Psoas muscle (tissue), 8 donors: ENCODE results near the gene PMEPA1. TPM values are rescaled to one million over a fixed set of nuclear protein-coding genes. Genes with fewer than 3 reads are reported as not detected.
A peak's percentile ranks its signal among the peaks of the same experiment; 100 is the strongest.

ENCODE experiments used
- ATAC-seq, 4 donors: fragments of 200-7000 bp; cut with Tn5 transposase; one replicate each; pipeline ENCODE4 v1.9.1; 2020; ENCODE audit warnings: moderate library complexity in 3 of 4, mild to moderate bottlenecking in 2 of 4
- DNase-seq, 2 donors: peaks; one replicate each; pipeline ENCODE4 v3.0.0-alpha.2; 2020
- H3K27ac ChIP-seq: fragments of 200-600 bp; one replicate; pipeline ENCODE4 v1.8.0; 2022
- H3K27me3 ChIP-seq, 3 donors: fragments of 200-600 bp in 1 of 3; one replicate each; pipeline versions ENCODE4 v1.6.1 to v1.8.0; 2013 to 2022; ENCODE audit warnings: low read length in 2 of 3, mild to moderate bottlenecking in 2 of 3, moderate library complexity in 1 of 3; ENCODE audit not compliant: insufficient read depth in 3 of 3
- H3K36me3 ChIP-seq, 2 donors: fragments of 200-600 bp in 1 of 2; one replicate each; pipeline versions ENCODE4 v1.6.1 to v1.8.0; 2013 to 2022; ENCODE audit warnings: low read depth in 1 of 2, mild to moderate bottlenecking in 1 of 2, moderate library complexity in 1 of 2; ENCODE audit not compliant: insufficient read depth in 1 of 2
- H3K4me1 ChIP-seq: fragments of 200-600 bp; one replicate; pipeline ENCODE4 v1.8.0; 2022
- H3K4me3 ChIP-seq: fragments of 200-600 bp; one replicate; pipeline ENCODE4 v1.8.0; 2022; ENCODE audit warnings: mild to moderate bottlenecking
- H3K9me3 ChIP-seq: fragments of 200-600 bp; one replicate; pipeline ENCODE4 v1.8.0; 2022
- CTCF ChIP-seq: fragments of 200-600 bp; IDR thresholded peaks from one replicate; pipeline ENCODE4 v1.8.0; 2022; ENCODE audit warnings: antibody characterized with exemption
- WGBS, 3 donors: extraction: QIAGEN DNeasy Blood & Tissue Kit; methylation state at CpG; one replicate each; pipeline versions ENCODE4 v1.1.6 to v1.1.7; 2013; 5-methylcytosine and 5-hydroxymethylcytosine counted together
- intact Hi-C, 2 donors: fragments of 100-400 bp; cut with DNase I; formaldehyde crosslinking; loops; one replicate each; pipeline versions ENCODE4 v1.11.0 to v1.14.2; 2022
- polyA plus RNA-seq, 3 donors: library from polyadenylated mRNA; stranded (reverse); fragments of 200-250 nt; gene quantifications; one replicate each; pipeline ENCODE4 v1.2.3, GENCODE V29; 2013
- total RNA-seq, 4 donors: library from RNA; stranded (reverse); fragmentation: NEBNext Ultra II Directional in 2 of 4; extraction: Animal tissue kit (Norgen Biotek cat#: 25700) in 2 of 4; gene quantifications; one replicate each; pipeline versions ENCODE4 v1.2.1 to v1.2.4, GENCODE V29; 2021 to 2023
- donor health status: healthy with polysubstance abuse.
- donor health status: DM: no; HTN: no; CAD: no; lungs with moderate emphysema.
- donor health status: Bipolar disorder and iron deficiency.
- donor health status: healthy.
- donor health status: DM: yes; HTN: yes; CAD: no.
- donor health status: DM: no; HTN: no; CAD: no.
- donor health status: DM: no; HTN: no; CAD: no.
- donor health status: DM: yes; HTN: yes; CAD: no.

PMEPA1 gene
- total and polyA plus RNA-seq, 7 donors = 8.9 to 34.0 (median 17.1) TPM

GRCh38 chr20:57665589-57665971, 44.2 kb downstream of the PMEPA1 start:
- Histone ChIP-seq H3K36me3 (no peaks in the 10 kb centered on the region), H3K9me3 (no peaks in the 10 kb centered on the region), H3K4me1 (peaks cover 9% of the 10 kb centered on the region), H3K27ac (no peak overlapping the region), H3K27me3 (no peaks in the 10 kb centered on the region), H3K4me3 (no peak overlapping the region)
- 88 to 95% (median 94%) methylated on average over 8 of the region's 8 CpGs for WGBS, 3 donors
- ATAC-seq (no peak), DNase-seq (no peak)
- intact Hi-C loops = no loop called here
- no peak for TF ChIP-seq CTCF

GRCh38 chr20:57664924-57665588, 44.8 kb downstream of the PMEPA1 start:
- Histone ChIP-seq H3K27ac (no peak overlapping the region), H3K4me1 (peaks cover 9% of the 10 kb centered on the region), H3K36me3 (no peaks in the 10 kb centered on the region), H3K9me3 (no peaks in the 10 kb centered on the region), H3K4me3 (no peak overlapping the region), H3K27me3 (no peaks in the 10 kb centered on the region)
- no peak for ATAC-seq
- 87 to 91% (median 91%) methylated on average over 14 of the region's 14 CpGs for WGBS, 3 donors
- no peak for TF ChIP-seq CTCF
- intact Hi-C loops = no loop called here
- peak in 1 of 2 donors; percentile 34 for DNase-seq

DNA sequence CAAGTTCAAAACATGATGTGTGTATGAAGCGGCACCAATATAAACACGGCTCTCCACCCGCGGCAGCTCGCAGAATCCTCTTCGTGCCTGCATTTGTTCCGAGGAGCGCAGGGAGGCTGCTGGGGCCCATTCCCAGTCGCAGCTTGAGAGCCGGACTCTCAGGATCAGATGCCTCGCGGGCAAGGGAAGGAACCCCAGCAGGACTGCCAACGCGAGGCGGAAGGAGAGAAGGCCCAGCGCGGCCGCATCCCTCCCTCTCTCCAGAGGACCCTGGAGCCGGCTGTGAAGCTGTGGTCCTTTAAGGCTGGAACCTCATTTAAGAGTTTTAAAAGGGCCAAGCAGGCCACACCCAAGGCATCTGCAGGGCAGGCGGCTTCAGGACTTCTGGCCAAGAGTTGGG, 45.3 kb downstream of the PMEPA1 start:
- H3K4me3 ChIP-seq = no peak overlapping the region
- H3K27ac ChIP-seq = no peak overlapping the region
- H3K27me3 ChIP-seq = no peaks in the 10 kb centered on the region
- ATAC-seq (no peak), DNase-seq (peak in 1 of 2 donors; percentile 20)
- 86 to 92% (median 87%) methylated on average over 20 of the region's 20 CpGs for WGBS, 3 donors
- H3K4me1 ChIP-seq = peaks cover 9% of the 10 kb centered on the region
- no peaks in the 10 kb centered on the region for H3K9me3 ChIP-seq
- no peak for TF ChIP-seq CTCF
- no peaks in the 10 kb centered on the region for H3K36me3 ChIP-seq
- intact Hi-C loops = no loop called here

GRCh38 chr20:57663681-57664451, 45.9 kb downstream of the PMEPA1 start:
- TF ChIP-seq CTCF = no peak
- intact Hi-C loops = no loop called here
- Histone ChIP-seq H3K27ac (no peak overlapping the region), H3K4me1 (peaks cover 9% of the 10 kb centered on the region), H3K36me3 (no peaks in the 10 kb centered on the region), H3K4me3 (no peak overlapping the region), H3K9me3 (no peaks in the 10 kb centered on the region), H3K27me3 (no peaks in the 10 kb centered on the region)
- ATAC-seq (no peak), DNase-seq (peak in 1 of 2 donors; percentile 49)
- WGBS, 3 donors = 96 to 99% (median 96%) methylated on average over 24 to 27 of the region's 27 CpGs
